PFSK-1 (cell line): ENCODE measurements around the gene TMC7.

Source experiments
- POLR2AphosphoS5 ChIP-seq: IDR thresholded peaks from 2 replicates; pipeline ENCODE4 v1.6.1; 2012; ENCODE audit warnings: low read depth, mild to moderate bottlenecking, control low read depth, low read length, moderate library complexity
- SIN3A ChIP-seq: IDR thresholded peaks from 2 replicates; pipeline ENCODE4 v1.6.1; 2012; ENCODE audit warnings: mild to moderate bottlenecking, low read length, moderate library complexity, borderline replicate concordance; ENCODE audit not compliant: insufficient read depth
- TAF1 ChIP-seq: IDR thresholded peaks from 2 replicates; pipeline ENCODE4 v1.6.1; 2012; ENCODE audit warnings: low read length, control low read depth, borderline replicate concordance; ENCODE audit not compliant: insufficient read depth
- TF ChIP-seq, protein P1 (sequence below), 2 experiments: IDR thresholded peaks; 2 replicates each; pipeline versions ENCODE4 v1.6.1 to v1.8.0; 2011 to 2012; ENCODE audit warnings: low read depth in 2 of 2, low read length in 2 of 2, control low read depth in 1 of 2, inconsistent platforms in 1 of 2, mild to moderate bottlenecking in 1 of 2, moderate library complexity in 1 of 2; ENCODE audit not compliant: insufficient read depth in 1 of 2

DNA sequence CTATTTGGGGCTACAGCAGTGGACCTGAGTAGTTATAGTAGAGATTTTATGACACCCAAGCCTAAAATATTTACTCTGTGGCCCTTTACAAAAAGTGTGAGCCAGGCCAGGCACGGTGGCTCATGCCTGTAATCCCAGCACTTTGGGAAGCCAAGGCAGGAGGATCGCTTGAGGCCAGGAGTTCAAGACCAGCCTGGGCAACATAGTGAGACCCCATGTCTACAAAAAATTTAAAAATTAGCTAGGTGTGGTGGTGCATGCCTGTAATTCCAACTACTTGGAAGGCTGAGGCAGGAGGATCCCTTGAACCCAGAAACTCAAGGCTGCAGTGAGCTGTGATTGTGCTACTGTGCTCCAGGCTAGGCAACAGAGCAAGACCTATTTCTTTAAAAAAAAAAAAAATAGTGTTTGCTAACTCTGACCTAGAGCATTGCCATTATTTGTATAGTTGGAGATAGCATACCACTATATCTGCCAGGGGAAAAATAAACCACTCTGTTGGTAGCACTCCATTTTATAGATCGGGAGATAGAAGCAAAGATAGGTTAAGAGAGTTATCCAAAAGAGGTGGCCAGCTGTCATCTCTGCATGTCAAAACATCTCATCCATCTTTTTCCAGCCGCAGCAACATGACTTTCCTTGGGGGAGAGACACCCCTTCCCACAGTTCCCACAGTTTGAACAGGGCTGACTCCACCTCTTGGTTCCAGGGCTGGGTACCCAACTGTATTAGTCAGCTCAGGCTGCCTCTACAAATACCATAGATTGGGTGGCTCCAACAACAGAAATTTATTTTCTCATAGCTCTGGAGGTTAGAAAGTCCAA, 127.0 kb downstream of the TMC7 start:
- no peak for TF ChIP-seq POLR2AphosphoS5
- no peak for TF ChIP-seq TAF1
- TF ChIP-seq, protein P1, sequence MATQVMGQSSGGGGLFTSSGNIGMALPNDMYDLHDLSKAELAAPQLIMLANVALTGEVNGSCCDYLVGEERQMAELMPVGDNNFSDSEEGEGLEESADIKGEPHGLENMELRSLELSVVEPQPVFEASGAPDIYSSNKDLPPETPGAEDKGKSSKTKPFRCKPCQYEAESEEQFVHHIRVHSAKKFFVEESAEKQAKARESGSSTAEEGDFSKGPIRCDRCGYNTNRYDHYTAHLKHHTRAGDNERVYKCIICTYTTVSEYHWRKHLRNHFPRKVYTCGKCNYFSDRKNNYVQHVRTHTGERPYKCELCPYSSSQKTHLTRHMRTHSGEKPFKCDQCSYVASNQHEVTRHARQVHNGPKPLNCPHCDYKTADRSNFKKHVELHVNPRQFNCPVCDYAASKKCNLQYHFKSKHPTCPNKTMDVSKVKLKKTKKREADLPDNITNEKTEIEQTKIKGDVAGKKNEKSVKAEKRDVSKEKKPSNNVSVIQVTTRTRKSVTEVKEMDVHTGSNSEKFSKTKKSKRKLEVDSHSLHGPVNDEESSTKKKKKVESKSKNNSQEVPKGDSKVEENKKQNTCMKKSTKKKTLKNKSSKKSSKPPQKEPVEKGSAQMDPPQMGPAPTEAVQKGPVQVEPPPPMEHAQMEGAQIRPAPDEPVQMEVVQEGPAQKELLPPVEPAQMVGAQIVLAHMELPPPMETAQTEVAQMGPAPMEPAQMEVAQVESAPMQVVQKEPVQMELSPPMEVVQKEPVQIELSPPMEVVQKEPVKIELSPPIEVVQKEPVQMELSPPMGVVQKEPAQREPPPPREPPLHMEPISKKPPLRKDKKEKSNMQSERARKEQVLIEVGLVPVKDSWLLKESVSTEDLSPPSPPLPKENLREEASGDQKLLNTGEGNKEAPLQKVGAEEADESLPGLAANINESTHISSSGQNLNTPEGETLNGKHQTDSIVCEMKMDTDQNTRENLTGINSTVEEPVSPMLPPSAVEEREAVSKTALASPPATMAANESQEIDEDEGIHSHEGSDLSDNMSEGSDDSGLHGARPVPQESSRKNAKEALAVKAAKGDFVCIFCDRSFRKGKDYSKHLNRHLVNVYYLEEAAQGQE (IDR thresholded peaks at IDR 0.05; ENCODE audit: insufficient read depth in 1 of 2, low read depth in 2 of 2, low read length in 2 of 2): no peak
- TF ChIP-seq SIN3A: no peak
